Measurements from ENCODE around the gene FKBP2.
A peak's percentile ranks its signal among the peaks of the same experiment; 100 is the strongest.

FKBP2 gene

DNA sequence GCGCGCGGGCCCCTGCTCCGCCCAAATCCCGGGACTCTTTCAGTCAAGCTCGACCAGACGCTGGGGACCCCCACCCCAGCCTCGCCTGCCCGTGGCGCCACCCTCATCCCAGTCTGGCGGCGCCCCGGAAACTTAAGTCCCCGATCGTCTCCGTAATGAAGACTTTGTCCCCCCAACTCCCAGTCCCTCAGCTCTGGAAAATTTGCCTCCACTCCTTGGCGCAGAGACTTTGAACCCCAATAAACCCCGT lies 10.8 kb downstream of the FKBP2 start:
- Histone ChIP-seq H3K4me1 (ENCODE audit: insufficient read depth, low read length) (peaks cover 36% of the 10 kb centered on the region), H3K36me3 (ENCODE audit: insufficient read depth, low read length) (peaks cover 11% of the 10 kb centered on the region), H3K27me3 (ENCODE audit: insufficient read depth, low read length) (no peaks in the 10 kb centered on the region), H2AFZ (ENCODE audit: low read depth, low read length) (peak overlapping the region; percentile 69), H3K9me3 (ENCODE audit: low read length) (no peaks in the 10 kb centered on the region), H3K4me3 (ENCODE audit: low read length) (peak overlapping the region; percentile 55)

DNA sequence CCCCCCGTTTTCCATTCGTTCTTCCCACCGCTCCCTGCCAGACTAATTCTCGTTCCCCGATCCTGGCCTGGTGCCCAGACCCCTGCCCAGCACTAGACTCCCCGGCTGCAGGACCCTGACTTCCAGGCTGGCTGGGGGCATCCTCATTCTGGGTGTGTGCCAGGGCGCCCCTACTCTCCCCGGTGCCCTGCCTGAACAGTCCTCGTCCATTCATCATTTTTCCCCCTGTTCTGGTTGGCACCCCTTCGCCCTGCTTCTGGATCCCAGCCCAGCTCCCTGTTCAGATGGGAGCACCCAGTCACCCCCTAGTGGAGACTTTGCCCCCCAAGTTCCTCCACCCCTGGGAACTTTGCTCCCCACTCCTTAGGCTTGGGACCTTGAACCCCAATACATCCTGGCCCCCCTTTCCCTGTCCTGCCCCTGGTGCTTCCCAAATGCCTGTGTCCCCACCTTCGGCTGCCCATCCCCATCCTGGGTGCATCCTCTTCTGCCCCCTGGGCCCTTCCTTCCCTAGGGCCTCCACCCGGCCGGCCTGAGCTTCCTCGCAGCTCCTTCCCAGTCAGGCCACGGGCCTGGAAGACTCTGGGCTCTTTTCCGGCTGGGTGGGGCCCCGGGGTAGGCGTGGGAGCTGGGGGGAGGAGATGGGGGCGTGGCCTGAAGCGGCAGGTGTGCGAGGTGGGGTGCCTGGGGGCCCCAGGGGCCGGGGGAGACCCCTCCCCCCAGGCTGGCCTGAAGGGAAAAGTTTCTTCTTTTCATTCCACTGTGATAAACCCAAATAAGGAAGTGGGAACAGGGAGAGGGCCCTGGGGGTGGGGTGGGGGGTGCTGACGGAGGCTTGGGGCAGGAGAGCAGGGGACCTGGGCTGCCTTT lies 11.3 kb downstream of the FKBP2 start:
- H3K4me3 ChIP-seq (ENCODE audit: low read length), result peak overlapping the region; percentile 55
- peak overlapping the region; percentile 69 for H2AFZ ChIP-seq (ENCODE audit: low read depth, low read length)
- peaks cover 11% of the 10 kb centered on the region for H3K36me3 ChIP-seq (ENCODE audit: insufficient read depth, low read length)

DNA sequence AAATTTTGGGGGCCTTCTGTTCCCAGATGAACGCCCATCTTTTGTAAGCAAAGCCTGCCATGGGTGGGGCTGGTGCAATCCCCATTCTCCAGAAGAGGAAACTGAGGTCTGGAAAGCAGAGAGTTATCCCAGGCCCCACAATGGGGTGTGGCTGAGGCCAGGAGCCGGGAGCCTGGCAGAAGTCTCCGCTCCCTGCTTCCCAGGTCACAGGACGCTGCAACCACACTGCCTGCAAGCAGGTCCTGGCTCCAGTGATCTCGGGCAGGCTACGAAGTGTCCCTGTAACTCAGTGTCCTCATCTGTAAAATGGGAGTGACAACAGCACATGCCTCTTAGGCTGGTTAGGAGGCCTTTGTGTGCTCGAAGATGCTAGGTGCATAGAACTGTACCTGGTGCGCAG lies 12.1 kb downstream of the FKBP2 start:
- no peak overlapping the region for H2AFZ ChIP-seq (ENCODE audit: low read depth, low read length)
- no peaks in the 10 kb centered on the region for H3K9me3 ChIP-seq (ENCODE audit: low read length)
- H3K4me3 ChIP-seq (ENCODE audit: low read length), result no peak overlapping the region
- H3K27me3 ChIP-seq (ENCODE audit: insufficient read depth, low read length), result no peaks in the 10 kb centered on the region
- H3K36me3 ChIP-seq (ENCODE audit: insufficient read depth, low read length), result peaks cover 12% of the 10 kb centered on the region
- H3K4me1 ChIP-seq (ENCODE audit: insufficient read depth, low read length), result peaks cover 26% of the 10 kb centered on the region

More for the DNA sequence above, 11.3 kb downstream of the FKBP2 start:
- no peaks in the 10 kb centered on the region for H3K9me3 ChIP-seq (ENCODE audit: low read length)
- H3K27me3 ChIP-seq (ENCODE audit: insufficient read depth, low read length), result no peaks in the 10 kb centered on the region
- peaks cover 33% of the 10 kb centered on the region for H3K4me1 ChIP-seq (ENCODE audit: insufficient read depth, low read length)

DNA sequence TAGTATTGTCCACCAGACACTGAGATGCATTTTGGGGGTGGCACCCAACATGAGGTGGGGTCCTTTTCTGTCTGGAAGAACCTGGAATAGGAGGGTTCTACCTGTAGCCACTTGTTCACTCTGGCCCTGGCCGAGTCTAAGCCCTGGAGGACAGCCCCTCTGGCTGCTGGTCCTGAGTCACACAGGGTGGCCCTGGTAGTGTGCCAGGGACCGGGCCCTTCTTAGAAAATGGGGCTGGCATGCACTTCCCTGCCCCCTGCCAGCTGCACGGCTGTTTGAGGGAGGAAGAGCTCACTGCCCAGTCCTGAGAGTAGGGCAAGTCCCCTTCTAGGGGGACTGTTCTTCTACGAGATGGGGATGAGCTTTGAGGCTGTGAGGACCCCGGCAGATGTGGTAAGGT lies 12.6 kb downstream of the FKBP2 start:
- H3K4me1 ChIP-seq (ENCODE audit: insufficient read depth, low read length), result peaks cover 22% of the 10 kb centered on the region
- H3K36me3 ChIP-seq (ENCODE audit: insufficient read depth, low read length), result peaks cover 16% of the 10 kb centered on the region
- no peak overlapping the region for H2AFZ ChIP-seq (ENCODE audit: low read depth, low read length)
- no peaks in the 10 kb centered on the region for H3K27me3 ChIP-seq (ENCODE audit: insufficient read depth, low read length)
- no peaks in the 10 kb centered on the region for H3K9me3 ChIP-seq (ENCODE audit: low read length)
- H3K4me3 ChIP-seq (ENCODE audit: low read length), result no peak overlapping the region

DNA sequence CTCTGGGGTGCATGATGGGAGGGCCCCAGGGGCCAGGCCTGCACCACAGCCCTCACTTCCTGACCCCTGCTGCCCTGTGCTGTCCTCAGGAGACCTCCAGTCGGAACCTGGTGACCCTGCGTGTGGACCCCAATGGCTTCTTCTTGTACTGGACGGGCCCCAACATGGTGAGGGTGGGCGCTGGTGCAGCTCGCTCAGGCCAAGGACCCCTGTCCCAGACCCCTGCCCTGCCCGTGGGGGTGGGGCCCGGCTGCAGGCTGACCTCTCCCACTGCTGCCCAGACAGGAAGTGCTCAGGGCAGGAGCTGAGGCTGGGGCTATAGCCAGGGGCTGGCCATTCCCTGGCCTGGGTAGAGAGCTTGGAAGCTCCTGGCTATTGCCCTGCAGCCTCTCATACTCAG lies 13.4 kb downstream of the FKBP2 start:
- Histone ChIP-seq H2AFZ (ENCODE audit: low read depth, low read length) (no peak overlapping the region), H3K4me1 (ENCODE audit: insufficient read depth, low read length) (peaks cover 19% of the 10 kb centered on the region), H3K27me3 (ENCODE audit: insufficient read depth, low read length) (no peaks in the 10 kb centered on the region), H3K4me3 (ENCODE audit: low read length) (no peak overlapping the region), H3K9me3 (ENCODE audit: low read length) (no peaks in the 10 kb centered on the region), H3K36me3 (ENCODE audit: insufficient read depth, low read length) (peaks cover 21% of the 10 kb centered on the region)

DNA sequence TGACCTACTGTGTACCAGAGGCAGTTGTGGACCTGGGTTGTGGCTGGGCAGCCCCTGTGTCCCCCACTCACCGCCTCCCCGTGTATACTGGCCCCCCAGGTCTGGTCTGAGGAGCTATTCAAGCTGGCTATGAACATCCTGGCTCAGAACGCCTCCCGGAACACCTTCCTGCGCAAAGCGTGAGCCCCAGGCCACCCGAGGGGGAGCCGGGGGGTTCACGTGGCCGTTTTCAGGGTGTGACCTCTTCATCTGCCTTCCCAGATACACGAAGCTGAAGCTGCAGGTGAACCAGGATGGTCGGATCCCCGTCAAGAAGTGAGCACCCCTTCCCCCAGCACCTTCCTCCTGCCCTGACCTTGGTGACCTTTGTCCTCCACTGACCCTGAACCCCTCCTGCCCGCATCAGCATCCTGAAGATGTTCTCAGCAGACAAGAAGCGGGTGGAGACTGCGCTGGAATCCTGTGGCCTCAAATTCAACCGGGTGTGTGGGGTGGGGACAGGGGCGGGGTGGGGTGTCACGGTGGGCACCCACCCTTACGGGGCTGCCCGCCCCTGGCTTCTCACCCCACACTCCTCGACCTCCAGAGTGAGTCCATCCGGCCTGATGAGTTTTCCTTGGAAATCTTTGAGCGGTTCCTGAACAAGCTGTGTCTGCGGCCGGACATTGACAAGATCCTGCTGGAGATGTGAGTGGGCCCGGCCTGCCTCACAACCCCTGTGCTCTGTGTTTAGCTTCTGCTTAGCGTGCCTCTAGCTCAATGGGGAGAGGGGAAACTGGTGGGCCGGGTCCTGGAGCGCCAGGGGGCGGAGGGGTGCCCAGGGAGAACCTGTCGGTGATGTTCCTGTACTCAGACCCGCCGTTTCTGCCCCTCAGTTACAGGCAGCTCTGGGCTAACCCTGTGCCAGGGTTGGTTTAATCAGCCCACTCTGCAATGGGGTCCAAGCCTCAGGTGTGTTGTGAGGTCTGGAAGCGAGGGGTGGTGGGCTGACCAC lies 14.5 kb downstream of the FKBP2 start:
- no peaks in the 10 kb centered on the region for H3K27me3 ChIP-seq (ENCODE audit: insufficient read depth, low read length)
- peaks cover 13% of the 10 kb centered on the region for H3K4me1 ChIP-seq (ENCODE audit: insufficient read depth, low read length)
- H3K36me3 ChIP-seq (ENCODE audit: insufficient read depth, low read length), result peaks cover 31% of the 10 kb centered on the region
- no peak overlapping the region for H3K4me3 ChIP-seq (ENCODE audit: low read length)
- H2AFZ ChIP-seq (ENCODE audit: low read depth, low read length), result no peak overlapping the region
- no peaks in the 10 kb centered on the region for H3K9me3 ChIP-seq (ENCODE audit: low read length)

DNA sequence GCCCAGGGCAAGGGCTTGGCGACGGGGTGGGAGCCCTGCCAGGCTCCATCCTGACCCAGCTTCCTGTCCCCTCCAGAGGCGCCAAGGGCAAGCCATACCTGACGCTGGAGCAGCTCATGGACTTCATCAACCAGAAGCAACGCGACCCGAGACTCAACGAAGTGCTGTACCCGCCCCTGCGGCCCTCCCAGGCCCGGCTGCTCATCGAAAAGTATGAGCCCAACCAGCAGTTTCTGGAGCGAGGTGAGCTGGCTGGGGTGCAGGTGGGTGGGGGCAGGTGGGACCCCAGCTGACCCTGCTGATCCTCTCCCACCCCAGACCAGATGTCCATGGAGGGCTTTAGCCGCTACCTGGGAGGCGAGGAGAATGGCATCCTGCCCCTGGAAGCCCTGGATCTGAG lies 15.4 kb downstream of the FKBP2 start:
- Histone ChIP-seq H3K4me3 (ENCODE audit: low read length) (no peak overlapping the region), H3K36me3 (ENCODE audit: insufficient read depth, low read length) (peaks cover 35% of the 10 kb centered on the region), H3K4me1 (ENCODE audit: insufficient read depth, low read length) (peaks cover 6% of the 10 kb centered on the region), H3K9me3 (ENCODE audit: low read length) (no peaks in the 10 kb centered on the region), H2AFZ (ENCODE audit: low read depth, low read length) (no peak overlapping the region), H3K27me3 (ENCODE audit: insufficient read depth, low read length) (no peaks in the 10 kb centered on the region)

DNA sequence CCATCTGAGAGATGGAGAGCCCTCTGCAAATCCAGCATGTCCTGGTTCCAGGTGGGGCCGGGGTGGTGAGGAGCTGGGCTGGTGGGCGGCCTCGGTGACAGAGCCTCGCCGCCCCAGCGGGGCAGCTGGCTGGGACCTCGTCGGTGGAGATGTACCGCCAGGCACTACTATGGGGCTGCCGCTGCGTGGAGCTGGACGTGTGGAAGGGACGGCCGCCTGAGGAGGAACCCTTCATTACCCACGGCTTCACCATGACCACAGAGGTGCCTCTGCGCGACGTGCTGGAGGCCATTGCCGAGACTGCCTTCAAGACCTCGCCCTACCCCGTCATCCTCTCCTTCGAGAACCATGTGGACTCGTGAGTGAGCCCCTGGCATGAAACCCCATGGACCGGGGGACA lies 17.5 kb downstream of the FKBP2 start:
- H3K4me1 ChIP-seq (ENCODE audit: insufficient read depth, low read length), result no peaks in the 10 kb centered on the region
- no peaks in the 10 kb centered on the region for H3K27me3 ChIP-seq (ENCODE audit: insufficient read depth, low read length)
- no peak overlapping the region for H3K4me3 ChIP-seq (ENCODE audit: low read length)
- H2AFZ ChIP-seq (ENCODE audit: low read depth, low read length), result no peak overlapping the region
- no peaks in the 10 kb centered on the region for H3K9me3 ChIP-seq (ENCODE audit: low read length)
- H3K36me3 ChIP-seq (ENCODE audit: insufficient read depth, low read length), result peaks cover 55% of the 10 kb centered on the region

DNA sequence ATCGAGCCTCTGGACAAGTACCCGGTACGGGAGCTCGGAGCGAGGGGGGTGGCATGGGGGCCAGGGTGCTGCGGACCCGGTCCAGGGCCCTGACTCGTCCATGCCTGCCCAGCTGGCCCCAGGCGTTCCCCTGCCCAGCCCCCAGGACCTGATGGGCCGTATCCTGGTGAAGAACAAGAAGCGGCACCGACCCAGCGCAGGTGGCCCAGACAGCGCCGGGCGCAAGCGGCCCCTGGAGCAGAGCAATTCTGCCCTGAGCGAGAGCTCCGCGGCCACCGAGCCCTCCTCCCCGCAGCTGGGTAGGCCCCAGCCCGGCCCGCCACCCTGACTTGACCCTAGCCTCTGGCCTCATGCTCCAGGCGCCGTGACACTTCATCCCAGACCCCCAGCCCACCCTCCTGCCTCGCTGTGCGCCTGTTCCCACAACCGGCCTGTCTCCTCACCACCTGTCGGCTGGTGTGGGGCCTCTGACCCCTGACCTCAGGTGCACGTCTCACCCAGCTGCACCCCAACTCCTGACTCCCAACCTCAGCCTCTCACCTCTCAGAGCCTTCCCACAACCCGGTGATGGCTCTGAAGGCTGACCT lies 18.1 kb downstream of the FKBP2 start:
- Histone ChIP-seq H3K4me1 (ENCODE audit: insufficient read depth, low read length) (no peaks in the 10 kb centered on the region), H3K9me3 (ENCODE audit: low read length) (no peaks in the 10 kb centered on the region), H3K4me3 (ENCODE audit: low read length) (no peak overlapping the region), H3K36me3 (ENCODE audit: insufficient read depth, low read length) (peaks cover 56% of the 10 kb centered on the region), H2AFZ (ENCODE audit: low read depth, low read length) (no peak overlapping the region), H3K27me3 (ENCODE audit: insufficient read depth, low read length) (no peaks in the 10 kb centered on the region)

DNA sequence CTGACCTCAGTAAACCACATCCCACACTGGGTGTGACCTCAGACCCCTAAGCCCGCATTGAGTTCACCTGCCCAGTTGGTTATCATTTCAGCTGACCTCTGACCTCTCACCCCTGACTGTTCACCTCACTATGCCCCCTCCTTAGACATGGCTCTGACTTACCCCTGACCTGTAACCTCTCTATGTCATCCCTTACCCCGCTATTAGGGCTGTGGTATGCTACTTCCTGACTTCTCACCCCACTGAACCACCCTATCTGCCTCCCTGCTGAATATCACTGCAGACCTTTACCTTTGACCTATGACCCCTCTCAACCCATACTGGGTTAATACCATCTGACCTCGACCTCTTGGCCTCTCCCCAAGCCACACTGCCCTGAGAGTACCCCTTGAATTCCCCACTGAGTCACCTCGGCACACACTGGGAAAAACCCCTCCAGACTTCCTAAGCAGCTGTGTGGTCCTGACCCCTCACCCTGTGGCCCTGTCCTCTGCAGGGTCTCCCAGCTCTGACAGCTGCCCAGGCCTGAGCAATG lies 18.7 kb downstream of the FKBP2 start:
- no peak overlapping the region for H3K4me3 ChIP-seq (ENCODE audit: low read length)
- no peak overlapping the region for H2AFZ ChIP-seq (ENCODE audit: low read depth, low read length)
- H3K4me1 ChIP-seq (ENCODE audit: insufficient read depth, low read length), result no peaks in the 10 kb centered on the region
- H3K27me3 ChIP-seq (ENCODE audit: insufficient read depth, low read length), result no peaks in the 10 kb centered on the region
- peaks cover 56% of the 10 kb centered on the region for H3K36me3 ChIP-seq (ENCODE audit: insufficient read depth, low read length)
- no peaks in the 10 kb centered on the region for H3K9me3 ChIP-seq (ENCODE audit: low read length)

DNA sequence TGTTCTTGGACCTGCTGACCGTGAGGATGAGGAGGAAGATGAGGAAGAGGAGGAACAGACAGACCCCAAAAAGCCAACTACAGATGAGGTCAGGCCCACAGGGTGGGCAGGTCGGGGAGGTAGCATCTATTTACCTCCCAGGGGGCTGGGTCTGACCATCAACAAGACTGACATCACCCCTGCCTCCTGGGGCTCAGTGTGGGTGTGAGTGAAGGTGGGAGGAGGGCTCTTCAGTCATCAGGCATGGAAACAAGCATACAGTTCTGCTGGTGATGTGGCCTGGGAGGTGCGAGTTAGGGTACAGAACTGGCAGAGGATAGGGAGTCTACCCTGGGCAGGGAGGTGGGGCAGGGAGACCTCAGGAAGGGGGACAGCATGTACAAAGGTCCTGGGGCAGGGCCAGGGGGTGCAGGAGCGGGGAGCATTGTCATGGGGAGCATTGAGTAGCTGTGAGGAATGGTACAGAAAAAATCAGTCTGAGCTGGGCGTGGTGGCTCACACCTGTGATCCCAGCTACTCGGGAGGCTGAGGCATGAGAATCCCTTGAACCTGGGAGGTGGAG lies 19.3 kb downstream of the FKBP2 start:
- no peak overlapping the region for H3K4me3 ChIP-seq (ENCODE audit: low read length)
- H3K9me3 ChIP-seq (ENCODE audit: low read length), result no peaks in the 10 kb centered on the region
- H3K27me3 ChIP-seq (ENCODE audit: insufficient read depth, low read length), result no peaks in the 10 kb centered on the region
- no peak overlapping the region for H2AFZ ChIP-seq (ENCODE audit: low read depth, low read length)
- H3K36me3 ChIP-seq (ENCODE audit: insufficient read depth, low read length), result peaks cover 56% of the 10 kb centered on the region
- no peaks in the 10 kb centered on the region for H3K4me1 ChIP-seq (ENCODE audit: insufficient read depth, low read length)

DNA sequence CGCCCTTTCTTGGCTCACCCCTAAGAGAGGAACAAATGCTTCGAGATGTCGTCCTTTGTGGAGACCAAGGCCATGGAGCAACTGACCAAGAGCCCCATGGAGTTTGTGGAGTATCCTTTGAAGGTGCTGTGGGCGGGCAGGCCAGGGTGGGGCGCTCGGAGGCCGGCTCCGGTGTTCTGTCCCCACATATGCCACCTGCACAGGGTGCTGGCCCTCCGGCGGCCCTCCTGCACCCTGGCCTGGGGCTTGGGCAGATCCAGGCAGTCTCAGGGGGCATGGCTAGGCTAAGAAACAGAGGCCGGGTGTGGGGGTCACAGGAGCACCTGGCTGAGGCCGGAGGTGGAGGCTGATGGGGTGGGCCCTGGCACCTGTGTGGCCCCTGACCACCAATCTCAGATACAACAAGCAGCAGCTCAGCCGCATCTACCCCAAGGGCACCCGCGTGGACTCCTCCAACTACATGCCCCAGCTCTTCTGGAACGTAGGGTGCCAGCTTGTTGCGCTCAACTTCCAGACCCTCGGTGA lies 20.7 kb downstream of the FKBP2 start:
- Histone ChIP-seq H3K4me3 (ENCODE audit: low read length) (no peak overlapping the region), H3K4me1 (ENCODE audit: insufficient read depth, low read length) (no peaks in the 10 kb centered on the region), H3K36me3 (ENCODE audit: insufficient read depth, low read length) (peaks cover 52% of the 10 kb centered on the region), H3K9me3 (ENCODE audit: low read length) (no peaks in the 10 kb centered on the region), H3K27me3 (ENCODE audit: insufficient read depth, low read length) (no peaks in the 10 kb centered on the region), H2AFZ (ENCODE audit: low read depth, low read length) (no peak overlapping the region)

Measured in neuron (in vitro differentiated cells).